ENCODE data around the gene LAGE3. TPM values are rescaled to one million over a fixed set of nuclear protein-coding genes. Genes with fewer than 3 reads are reported as not detected.

Gene LAGE3
- total RNA-seq, 4 donors from 2014 or later, result 10.2 to 18.9 (median 12.6) TPM

DNA sequence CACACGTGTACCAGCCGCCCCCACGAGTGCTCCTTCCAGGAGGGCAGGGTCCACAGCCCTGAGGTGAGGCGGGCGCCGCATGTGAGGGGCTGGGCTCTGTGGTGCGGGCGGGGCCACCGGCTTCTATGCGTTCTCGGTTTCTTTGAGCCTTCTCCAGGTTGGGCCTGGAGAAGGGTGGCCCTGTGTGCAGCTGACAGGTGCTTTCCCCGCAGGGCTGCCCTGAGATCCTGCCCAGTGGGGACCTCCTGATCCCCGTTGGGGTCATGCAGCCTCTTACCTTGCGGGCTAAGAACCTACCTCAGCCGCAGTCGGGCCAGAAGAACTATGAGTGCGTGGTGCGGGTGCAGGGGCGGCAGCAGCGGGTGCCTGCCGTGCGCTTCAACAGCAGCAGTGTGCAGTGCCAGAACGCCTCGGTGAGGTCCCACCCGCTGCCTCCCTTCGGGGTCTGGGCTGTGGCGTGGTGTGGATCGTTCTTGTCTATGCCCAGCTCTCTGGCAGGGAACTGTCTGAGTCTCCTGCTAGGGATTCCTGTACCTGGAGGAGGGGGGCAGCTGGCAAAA is 14.2 kb downstream of the LAGE3 start:
- Histone ChIP-seq H3K4me3 (replicated peaks in 1 of 3) (no peak overlapping the region), H3K4me1 (no peaks in the 10 kb centered on the region), H3K9me3 (no peaks in the 10 kb centered on the region), H3K36me3 (peaks cover 0 to 6% of the 10 kb centered on the region in 2 donors), H3K27ac (no peak overlapping the region), H3K27me3 (no peaks in the 10 kb centered on the region)
- no peak for DNase-seq
- WGBS, 2 donors, result no CpG with 5 or more reads among the region's 28 CpGs
- TF ChIP-seq, protein P1, sequence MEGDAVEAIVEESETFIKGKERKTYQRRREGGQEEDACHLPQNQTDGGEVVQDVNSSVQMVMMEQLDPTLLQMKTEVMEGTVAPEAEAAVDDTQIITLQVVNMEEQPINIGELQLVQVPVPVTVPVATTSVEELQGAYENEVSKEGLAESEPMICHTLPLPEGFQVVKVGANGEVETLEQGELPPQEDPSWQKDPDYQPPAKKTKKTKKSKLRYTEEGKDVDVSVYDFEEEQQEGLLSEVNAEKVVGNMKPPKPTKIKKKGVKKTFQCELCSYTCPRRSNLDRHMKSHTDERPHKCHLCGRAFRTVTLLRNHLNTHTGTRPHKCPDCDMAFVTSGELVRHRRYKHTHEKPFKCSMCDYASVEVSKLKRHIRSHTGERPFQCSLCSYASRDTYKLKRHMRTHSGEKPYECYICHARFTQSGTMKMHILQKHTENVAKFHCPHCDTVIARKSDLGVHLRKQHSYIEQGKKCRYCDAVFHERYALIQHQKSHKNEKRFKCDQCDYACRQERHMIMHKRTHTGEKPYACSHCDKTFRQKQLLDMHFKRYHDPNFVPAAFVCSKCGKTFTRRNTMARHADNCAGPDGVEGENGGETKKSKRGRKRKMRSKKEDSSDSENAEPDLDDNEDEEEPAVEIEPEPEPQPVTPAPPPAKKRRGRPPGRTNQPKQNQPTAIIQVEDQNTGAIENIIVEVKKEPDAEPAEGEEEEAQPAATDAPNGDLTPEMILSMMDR (IDR thresholded peaks at IDR 0.05), result no peak
- no peak for TF ChIP-seq POLR2A (IDR thresholded peaks at IDR 0.05)
- intact Hi-C loops (cut with DNase I), result no loop called here

GRCh38 chrX:154463611-154464220 is 15.4 kb downstream of the LAGE3 start:
- no CpG with 5 or more reads among the region's 36 CpGs for WGBS, 2 donors
- peaks cover 0 to 6% of the 10 kb centered on the region in 2 donors for H3K4me1 ChIP-seq
- peaks cover 0 to 6% of the 10 kb centered on the region in 2 donors for H3K36me3 ChIP-seq
- no peak overlapping the region for H3K27ac ChIP-seq
- no peak overlapping the region for H3K4me3 ChIP-seq (replicated peaks in 1 of 3)
- intact Hi-C loops (cut with DNase I), result no loop called here
- no peaks in the 10 kb centered on the region for H3K27me3 ChIP-seq
- TF ChIP-seq, protein P1 (IDR thresholded peaks at IDR 0.05), result no peak
- no peak for TF ChIP-seq POLR2A (IDR thresholded peaks at IDR 0.05)
- no peaks in the 10 kb centered on the region for H3K9me3 ChIP-seq
- DNase-seq, result no peak

DNA sequence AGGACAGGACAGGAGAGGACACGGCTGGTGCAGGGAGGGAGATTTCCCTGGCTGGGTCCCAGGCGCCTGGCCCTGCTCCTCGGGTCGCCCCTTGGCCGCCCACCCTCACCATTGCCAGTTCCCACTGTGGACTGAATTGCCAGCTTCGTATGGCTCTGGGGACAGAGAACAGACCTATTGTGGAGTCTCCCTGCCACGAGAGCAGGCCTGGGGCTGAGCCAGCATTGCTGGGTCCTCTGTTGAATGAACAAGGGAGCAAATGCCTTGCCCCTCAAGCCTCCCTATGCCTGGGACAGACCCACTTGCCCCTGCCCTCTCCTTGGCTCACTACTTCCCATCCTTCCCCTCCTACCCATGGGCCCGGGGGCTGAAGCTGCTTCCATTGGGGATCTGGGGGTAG is 16.7 kb downstream of the LAGE3 start:
- Histone ChIP-seq H3K27me3 (no peaks in the 10 kb centered on the region), H3K27ac (no peak overlapping the region), H3K9me3 (no peaks in the 10 kb centered on the region), H3K36me3 (peaks cover 0 to 6% of the 10 kb centered on the region in 2 donors), H3K4me1 (peaks cover 0 to 6% of the 10 kb centered on the region in 2 donors), H3K4me3 (replicated peaks in 1 of 3) (no peak overlapping the region)
- whole genome bisulfite sequencing, 2 donors, result 76 to 90% methylated on average over 3 to 8 of the region's 8 CpGs
- DNase-seq, result no peak
- intact Hi-C loops (cut with DNase I), result no loop called here
- no peak for TF ChIP-seq POLR2A (IDR thresholded peaks at IDR 0.05)
- TF ChIP-seq, protein P1 (IDR thresholded peaks at IDR 0.05), result no peak

DNA sequence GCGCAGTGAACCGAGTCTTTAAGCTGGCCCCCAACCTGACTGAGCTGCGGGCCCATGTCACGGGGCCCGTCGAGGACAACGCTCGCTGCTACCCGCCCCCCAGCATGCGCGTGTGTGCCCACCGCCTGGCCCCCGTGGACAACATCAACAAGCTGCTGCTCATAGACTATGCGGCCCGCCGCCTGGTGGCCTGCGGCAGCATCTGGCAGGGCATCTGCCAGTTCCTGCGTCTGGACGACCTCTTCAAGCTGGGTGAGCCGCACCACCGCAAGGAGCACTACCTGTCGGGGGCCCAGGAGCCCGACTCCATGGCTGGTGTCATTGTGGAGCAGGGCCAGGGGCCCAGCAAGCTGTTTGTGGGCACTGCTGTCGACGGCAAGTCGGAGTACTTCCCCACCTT is 18.8 kb downstream of the LAGE3 start:
- WGBS, 2 donors, result no CpG with 5 or more reads among the region's 26 CpGs
- Histone ChIP-seq H3K36me3 (no peaks in the 10 kb centered on the region), H3K9me3 (no peaks in the 10 kb centered on the region), H3K27ac (no peak overlapping the region), H3K4me1 (peaks cover 0 to 6% of the 10 kb centered on the region in 2 donors), H3K4me3 (replicated peaks in 1 of 3) (no peak overlapping the region), H3K27me3 (no peaks in the 10 kb centered on the region)
- intact Hi-C loops (cut with DNase I), result no loop called here
- DNase-seq, result no peak
- TF ChIP-seq, protein P1 (IDR thresholded peaks at IDR 0.05), result no peak
- no peak for TF ChIP-seq POLR2A (IDR thresholded peaks at IDR 0.05)

DNA sequence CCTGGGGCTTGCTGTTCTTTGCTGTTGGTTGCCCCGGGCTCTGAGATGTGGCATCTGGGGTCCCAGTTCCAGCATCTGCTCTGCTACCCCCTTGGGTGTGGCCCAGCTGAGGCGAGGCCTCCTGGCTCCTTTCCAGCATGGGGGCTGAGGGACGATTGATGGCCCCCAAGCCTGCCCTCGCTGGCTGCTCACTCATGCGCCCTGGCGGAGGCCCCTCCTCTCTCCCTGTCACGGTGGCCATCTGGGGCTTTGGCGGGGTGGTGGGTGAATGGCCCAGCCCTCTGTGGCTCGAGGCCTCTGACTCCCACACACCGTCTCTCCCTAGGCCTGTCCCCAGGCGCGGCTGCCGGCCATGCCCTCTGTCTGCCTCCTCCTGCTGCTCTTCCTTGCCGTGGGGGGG is 19.2 kb downstream of the LAGE3 start:
- 60 to 68% methylated on average over 1 to 3 of the region's 14 CpGs for WGBS, 2 donors
- Histone ChIP-seq H3K27me3 (no peaks in the 10 kb centered on the region), H3K4me3 (replicated peaks in 1 of 3) (no peak overlapping the region), H3K27ac (no peak overlapping the region), H3K36me3 (no peaks in the 10 kb centered on the region), H3K9me3 (no peaks in the 10 kb centered on the region), H3K4me1 (peaks cover 0 to 6% of the 10 kb centered on the region in 2 donors)
- no peak for DNase-seq
- TF ChIP-seq, protein P1 (IDR thresholded peaks at IDR 0.05), result no peak
- TF ChIP-seq POLR2A (IDR thresholded peaks at IDR 0.05), result no peak
- intact Hi-C loops (cut with DNase I), result no loop called here
